Measurements from ENCODE around the gene CLDN1.

- TF ChIP-seq CTCF (IDR thresholded peaks at IDR 0.05; ENCODE audit: low read length), result no peak
- TF ChIP-seq EZH2 (IDR thresholded peaks at IDR 0.05; ENCODE audit: borderline replicate concordance, low read length), result no peak
Observed at GRCh38 chr3:190360228-190360627, 38.0 kb upstream of the CLDN1 start.
